HG02938 (cell line): ENCODE results near the gene WEE2.
"Not testable (repeated sequence)": the region's sequence is repeated elsewhere in the genome, so short reads cannot be mapped to it uniquely, and the experiment has no call there.

Source experiments
- ATAC-seq: cut with Tn5 transposase; IDR thresholded peaks from one replicate; pipeline ENCODE4 v1.9.1; 2021; ENCODE audit warnings: mild to moderate bottlenecking, moderate library complexity; ENCODE audit not compliant: unreplicated experiment

WEE2 gene

DNA sequence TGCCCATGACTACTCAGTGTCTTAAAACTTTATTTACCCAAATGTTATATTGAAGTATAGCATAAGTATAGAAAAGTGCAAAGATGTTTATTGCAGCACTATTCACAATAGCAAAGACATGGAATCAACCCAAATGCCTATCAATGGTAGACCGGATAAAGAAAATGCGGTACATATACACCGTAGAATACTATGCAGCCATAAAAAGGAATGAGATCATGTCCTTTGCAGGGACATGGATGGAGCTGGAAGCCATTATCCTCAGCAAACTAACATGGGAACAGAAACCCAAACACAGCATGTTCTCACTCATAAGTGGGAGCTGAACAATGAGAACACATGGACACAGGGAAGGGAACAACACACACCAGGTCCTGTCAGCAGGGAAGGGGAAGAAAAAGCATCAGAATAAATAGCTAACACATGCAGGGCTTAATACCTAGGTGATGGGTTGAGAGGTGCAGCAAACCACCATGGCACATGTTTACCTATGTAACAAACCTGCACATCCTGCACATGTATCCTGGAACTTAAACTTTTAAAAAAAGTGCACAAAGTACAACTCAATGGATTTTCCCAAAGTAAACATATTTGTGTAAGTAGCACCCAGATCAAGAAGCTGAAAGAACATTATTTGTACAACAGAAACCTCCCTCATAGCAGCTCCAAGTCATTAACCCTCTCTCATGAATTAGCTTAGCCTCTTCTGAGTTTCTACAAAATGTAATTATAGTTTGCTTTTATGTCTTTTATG, 18.9 kb upstream of the WEE2 start:
- ATAC-seq = not testable (repeated sequence)

DNA sequence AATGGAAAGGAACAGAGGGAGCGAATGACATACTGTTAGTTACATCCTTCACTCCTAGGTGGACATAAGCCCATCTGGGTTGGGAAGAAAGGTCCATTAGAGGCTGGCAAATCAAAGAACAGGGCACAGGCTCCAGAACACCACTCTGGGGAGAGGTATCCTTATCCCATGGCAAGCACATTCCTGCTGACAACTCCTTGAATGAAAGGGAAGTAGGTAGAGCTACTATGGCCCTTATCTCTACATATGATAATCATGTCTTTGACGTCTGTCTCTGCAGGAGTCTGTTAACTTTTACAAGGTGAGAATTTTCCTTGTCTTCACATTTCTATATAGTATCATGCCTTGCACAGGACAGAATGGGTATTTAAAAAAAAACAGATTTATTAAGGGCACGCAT, 16.6 kb upstream of the WEE2 start:
- ATAC-seq = no peak

DNA sequence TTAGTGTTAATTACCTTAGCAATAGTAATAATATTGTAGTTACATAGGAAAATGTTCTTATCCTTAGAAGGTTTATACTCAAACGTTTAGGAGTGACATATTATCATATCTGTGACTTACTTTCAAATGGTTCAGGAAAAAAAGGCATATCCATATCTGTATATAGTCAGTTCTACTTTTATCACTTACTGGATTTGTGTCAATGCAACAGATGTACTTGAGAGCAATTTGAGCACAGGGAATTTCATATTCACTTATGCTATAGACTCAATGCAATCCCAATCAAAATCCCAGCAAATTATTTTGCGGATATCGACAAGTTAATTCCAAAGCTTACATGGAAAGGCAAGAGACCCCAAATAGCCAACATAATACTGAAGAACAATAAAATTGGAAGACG, 16.2 kb upstream of the WEE2 start:
- ATAC-seq = no peak

DNA sequence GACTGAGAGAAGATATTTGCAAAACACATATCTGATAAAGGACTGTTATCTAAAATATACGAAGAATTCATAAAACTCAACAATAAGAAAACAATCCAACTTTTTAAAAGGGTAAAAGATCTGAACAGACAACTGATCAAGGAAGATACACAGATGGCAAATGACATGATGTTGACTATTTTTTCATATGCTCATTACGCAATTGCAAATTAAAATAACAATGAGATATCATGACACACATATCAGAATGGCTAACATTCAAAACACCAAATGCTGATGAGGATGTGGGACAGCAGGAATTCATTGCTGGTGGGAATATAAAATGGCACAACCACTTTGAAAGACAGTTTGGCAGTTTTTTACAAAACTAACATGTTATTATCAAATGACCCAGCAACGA, 15.1 kb upstream of the WEE2 start:
- no peak for ATAC-seq

DNA sequence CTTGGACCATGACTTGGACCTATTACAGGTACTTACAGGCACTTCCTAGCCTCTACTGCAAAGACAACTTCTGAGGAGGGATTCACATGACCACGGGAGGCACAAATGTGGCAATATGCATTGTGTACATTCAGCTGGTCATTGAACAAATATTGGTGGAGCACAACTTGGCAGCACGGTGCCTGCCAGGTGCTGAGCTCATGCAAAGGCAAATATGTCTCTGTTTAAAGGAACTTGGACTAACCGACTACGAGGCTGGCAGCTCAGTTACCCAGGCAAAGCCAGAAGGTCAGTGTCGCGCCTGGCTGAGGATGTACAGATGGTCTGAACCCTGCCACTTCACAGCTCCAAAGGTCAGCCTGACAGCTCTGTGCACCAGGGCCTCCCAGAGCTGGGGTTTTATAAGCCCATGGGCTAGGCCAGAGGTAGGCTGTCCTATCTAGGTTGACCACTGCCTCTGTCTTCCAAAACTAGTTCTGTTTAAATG, 12.3 kb upstream of the WEE2 start:
- ATAC-seq = no peak

DNA sequence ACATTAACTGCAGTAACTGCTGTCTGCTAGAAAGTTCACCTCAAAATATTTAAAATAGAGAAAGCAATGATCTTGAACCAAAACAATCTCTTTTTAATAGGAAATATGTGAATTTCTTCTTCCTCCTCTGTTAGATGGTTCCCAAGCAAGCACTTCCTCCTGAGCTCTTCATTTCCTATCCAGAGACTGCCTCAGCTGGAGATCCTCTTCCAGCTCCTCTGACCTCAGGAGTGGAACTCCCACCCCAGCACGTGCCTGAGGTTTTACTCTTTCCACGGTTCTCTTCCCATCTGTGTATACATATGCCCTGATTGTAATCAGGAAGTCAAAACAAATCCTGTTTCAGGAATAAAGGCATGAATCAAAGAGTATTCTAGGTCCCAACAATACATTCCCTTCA, 11.8 kb upstream of the WEE2 start:
- ATAC-seq = no peak

DNA sequence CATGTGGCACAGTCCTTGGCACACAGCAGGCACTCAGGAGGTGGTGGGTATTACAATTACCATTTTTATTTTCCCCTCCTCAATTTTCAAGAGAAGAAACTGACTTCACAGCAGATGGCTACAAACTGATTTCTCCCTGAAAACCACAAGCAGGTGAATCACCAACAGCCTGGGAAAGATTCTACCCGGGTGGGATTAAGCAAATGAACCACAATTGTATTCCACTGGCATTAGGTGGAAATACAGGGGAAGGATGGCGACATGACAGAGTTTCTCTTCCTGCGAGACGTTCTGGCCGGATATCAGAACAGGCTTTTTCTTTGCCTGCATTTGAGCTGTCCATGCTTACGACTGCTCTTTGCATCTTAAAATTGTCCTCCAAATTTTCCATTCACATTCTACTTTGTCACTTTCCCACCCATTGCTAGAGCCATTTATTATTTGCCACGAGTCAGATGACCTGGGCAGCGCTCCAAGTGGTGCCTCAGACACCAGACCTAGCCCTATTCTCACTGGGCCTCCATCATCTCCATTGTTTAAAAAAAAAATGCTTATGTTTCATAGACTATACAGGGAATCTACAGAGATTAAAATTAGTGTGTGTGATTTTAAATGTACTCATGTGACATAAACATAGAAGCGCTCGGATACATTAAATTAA, 10.8 kb upstream of the WEE2 start:
- ATAC-seq = no peak

DNA sequence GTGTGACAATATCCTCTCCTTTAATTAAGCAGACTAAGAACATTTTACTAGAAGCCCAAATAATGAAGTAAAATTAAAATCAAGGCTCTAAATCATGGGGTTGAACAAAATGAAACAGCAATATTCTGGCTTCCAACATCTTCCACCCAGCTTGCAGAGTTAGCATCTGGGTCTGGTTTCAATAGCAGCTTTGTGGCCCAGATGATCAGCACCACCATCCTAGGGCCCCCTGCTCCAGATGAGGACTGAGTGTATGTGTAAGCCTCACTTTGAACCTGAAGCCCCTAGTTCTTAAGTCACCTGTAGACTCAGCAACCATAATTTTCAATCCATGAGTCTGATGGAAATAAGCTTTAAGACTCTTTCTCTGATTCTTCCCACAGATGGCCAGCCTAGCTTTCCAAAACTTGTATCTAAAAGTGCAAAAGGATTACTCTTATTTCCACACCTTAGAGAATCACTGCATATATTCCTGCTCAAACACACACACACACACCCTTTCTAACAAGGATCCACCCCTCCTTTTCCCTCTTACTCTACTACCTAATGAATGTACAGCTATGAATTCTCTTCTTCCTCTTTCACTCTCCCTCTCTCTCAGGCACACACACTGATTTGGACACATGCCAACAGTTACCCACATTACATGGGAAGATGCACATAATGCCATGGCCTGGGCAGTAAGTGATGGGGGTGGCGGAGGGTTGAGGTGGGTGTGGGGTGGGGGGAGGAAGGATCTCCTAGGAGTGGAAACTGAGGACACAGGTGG, 9.7 kb upstream of the WEE2 start:
- ATAC-seq = no peak

DNA sequence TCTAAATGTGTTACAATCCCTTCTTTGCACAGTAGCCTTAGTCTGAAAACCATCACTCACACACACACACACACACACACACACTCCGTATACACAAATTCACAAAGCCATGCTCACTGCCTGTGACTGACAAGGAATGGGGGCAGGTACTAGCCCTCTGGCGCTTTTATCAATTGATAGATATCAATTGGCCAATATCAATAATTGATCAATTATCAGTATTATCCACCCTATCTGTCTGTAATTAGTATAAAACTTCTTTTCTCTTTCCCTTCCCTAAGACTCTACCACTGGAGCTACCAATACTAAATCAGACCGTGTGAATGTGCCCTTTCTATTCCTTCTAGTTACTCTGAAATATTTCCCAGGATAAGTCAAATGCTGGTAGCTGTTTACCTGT, 8.3 kb upstream of the WEE2 start:
- no peak for ATAC-seq

DNA sequence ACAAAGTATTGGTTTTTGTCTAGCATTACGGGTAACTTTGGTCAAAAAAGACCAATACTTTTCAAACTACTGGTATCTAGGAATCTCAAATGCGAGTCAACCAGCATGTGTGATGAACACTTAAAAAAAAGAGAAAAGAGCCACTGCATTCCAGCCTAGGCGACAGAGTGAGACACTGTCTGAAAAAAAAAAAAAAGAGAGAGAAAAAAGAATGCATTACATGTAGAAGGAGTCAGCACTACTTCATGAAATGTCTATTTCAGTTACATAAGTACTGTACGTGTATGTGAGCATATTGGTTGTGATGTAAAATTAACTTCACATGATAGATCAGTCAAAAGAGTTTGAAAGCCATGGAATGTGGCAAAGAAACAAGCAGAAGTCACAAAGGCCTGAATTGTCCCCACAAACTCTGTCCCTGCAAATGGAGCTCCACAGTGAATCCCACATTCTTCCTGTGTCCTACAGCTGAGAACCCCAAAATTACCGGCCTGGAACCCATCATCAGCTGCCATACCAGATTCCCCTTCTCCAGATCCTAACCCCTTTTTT, 7.8 kb upstream of the WEE2 start:
- no peak for ATAC-seq

DNA sequence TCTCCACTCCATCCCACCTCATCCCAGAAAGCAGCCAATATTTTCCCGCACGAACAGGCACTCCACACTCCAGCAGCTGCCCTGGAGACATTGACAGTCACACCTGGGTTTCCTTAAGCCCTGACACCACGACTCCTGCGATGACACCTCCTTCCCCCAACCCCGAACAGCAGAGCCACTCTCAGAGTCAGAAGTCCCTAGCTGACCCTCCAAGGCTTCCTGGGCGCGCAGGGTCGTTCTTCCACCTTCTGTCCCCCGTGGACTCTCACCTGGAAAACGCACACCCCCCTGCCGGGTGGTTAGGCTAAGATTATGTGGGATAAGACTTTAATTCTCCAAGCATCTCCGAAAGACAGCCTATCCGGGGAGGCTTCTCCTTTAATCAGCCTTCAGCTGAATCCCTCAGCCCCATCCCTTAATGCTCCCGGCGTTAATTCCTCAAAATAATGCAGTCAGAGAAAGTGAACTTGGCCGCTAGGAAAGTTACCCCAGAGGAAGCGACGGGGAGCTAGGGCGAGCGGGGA, 7.2 kb upstream of the WEE2 start:
- ATAC-seq = no peak

DNA sequence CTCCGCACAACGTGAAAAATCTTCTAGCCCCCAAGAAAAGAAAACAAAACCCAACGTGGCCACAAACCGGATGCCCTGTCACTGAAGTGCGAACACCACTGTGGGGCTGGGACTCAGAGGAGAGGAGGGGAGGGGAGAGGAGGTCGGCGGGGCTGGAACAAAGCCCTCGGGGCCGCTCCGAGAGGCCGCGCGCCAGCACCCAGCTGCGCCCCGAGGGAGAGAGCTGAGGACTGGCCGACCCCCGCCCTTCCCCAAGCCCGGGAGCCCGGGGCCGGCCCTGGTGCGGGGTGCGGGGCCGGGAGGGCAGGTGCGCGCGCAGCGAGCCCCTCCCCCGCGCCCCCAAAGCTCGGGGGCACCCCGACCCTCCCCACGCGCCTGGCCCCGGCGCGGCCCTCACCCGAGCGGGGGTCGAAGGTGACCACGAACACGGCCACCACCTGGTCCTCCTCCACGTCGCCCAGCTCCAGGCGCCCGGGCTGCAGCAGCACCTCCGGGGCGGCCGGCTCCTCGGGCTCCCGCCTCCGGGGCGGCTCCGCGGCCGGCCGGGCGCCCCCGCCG, 6.6 kb upstream of the WEE2 start:
- peak; percentile 81 for ATAC-seq

DNA sequence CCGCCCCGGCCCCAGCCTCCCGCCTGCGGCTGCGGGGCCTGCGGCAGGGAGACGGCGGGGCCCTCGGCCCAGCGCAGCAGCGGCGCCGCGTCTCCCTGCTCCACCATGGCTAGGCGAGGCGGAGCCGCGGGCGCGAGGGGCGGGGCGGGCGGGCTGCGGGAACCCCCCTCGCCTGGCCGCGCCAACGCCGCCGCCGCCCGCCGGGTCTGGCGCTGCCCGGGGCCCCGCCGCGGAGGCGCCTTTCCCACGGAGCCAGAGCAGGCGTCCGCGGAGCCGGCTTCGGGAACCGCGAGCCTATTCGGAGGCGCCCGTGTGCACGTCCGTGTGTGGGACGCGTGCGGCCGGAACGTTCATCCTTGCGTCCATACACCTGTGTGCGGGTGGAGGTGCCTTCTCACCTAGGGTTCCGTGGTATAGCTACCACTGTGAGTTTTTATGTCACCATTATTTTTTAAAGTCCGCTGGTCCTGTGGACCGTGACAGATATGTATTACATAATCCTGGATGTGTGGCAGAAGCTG, 6.0 kb upstream of the WEE2 start, which contains the start of gene DENND11:
Gene DENND11, minus strand, starts transcription at position 120 of the 521 bp plus-strand sequence. Its CDS starts 13 bp downstream, at position 107.
- peak; percentile 63 for ATAC-seq

DNA sequence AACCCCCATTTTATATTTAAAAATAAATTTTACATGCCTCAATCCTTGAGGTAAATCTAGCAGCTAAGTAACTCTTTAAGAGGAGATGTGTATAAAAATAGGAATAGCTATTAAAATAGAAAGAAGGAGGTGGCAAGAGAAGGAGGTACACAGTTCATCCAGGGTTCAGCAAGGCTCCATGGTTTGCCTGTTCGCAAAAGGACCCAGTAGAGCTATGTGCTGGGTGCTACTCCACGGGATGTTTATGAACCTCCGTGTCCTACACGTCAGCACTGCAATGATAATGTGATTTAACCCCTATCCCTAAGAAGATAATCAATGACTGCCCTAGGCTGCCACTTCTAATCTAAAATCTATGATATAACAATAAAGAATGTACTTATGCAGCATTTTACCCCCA, 5.3 kb upstream of the WEE2 start:
- no peak for ATAC-seq

DNA sequence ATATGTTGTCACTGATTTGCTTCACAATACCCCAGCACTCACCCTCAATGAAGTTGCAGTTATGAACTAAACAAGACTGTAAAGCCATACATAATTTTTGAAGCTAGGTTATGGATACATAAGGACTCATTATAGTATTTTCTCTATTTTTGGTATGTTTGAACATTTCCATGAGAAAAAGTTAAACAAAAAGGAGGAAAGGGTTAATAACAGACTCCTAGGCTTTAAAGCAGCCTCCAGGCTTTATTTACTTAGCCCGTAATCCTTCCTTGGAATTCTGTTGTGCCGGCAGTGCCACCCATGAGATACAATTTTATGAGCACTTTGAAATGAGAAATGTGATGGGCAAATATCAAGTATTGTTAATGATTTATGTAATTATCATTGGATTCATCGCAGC, 4.0 kb upstream of the WEE2 start:
- no peak for ATAC-seq

DNA sequence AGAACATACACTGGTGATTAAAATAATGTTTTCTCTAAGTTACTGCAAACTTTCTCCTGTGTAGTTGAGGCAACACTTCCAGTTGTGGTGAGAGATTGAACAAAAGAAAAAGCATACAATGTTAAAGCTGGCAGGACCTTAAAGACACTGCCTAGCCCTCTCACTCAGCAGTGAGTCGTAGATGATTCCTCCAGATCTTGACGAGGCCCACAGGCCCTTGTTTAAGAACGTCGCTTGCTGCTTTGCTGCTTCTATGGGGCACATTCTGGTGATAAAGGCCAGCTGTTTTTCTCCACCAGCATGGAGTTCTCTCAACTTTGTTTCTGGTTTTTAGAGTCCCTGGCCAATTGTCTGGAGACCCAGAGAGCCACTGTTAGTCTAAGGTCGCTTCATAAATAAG, 3.4 kb upstream of the WEE2 start:
- no peak for ATAC-seq

DNA sequence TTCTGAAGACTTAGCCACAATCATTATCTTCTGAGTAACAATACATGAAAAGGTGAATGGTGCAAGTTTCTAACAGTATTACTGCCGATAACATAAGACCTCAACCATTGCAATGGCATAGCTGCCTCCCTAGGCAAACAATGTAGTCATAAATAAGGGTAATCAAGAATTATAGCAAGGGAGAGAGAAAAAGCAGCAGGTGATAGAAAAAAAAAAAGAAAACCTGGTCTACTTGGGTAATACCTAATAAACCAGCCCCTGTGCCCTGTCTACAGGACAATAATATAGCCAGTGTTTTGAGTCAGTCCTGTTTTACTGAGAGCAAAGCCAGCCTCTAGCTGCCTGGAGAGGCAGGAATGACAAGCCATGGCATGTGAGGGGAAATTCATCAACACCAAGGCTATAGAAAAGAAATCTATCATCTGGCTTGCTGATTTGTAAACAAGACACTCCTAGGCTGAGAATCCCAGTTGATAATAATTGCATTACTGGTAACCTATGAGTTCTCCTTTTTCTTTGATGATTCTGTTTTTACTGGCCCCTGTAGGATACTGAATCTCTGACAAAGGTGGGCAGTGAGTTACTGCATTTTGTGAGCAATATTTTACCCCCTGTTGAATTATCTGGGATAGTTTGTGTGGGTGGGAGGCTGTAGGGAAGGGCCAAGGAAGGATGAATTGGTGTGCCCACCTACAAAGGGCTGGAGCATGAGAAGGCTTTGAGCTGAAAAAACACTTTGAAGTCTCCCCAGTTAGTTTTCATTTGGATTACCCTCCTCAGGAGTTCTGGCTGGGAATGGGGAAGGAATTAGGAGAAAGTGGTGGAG, 1.7 kb upstream of the WEE2 start:
- ATAC-seq = no peak

DNA sequence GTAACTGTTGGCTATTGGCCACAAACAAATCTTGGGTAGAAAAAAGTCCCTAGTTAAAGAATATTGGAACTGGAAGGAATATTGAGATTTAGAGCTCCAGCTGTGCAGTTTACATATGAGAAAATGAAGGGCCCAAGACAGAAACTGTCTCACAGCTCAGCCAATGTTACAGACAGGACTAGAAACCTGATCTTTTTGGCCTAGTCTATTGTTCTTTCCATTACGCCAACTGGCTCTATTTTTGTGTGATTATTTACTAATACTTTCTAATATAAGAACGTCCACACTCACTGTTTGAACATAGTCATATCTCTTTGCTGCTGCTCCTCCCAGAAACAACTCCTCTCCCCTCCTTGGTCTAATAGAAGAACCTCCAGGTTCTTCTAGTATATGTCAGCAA, 1.2 kb downstream of the WEE2 start:
- ATAC-seq = no peak

DNA sequence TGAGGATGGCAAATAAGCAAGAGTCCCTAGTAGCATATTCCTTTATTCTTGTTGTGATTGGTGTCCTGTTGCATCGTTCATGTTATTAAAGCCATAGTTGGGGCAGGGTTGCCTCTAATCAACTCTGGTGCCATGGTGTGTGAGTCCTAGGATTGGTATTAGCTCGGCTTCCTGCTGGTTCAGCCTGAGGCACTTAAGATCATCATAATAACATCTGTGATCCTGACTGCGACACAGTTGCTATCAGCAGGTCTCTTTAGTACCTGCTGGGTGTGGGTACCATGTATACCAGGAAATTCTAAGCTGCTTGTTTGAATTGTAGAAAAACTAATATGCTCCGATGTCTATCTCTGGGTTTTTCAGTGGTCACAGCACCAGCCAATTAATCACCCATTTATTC, 1.6 kb downstream of the WEE2 start:
- no peak for ATAC-seq

DNA sequence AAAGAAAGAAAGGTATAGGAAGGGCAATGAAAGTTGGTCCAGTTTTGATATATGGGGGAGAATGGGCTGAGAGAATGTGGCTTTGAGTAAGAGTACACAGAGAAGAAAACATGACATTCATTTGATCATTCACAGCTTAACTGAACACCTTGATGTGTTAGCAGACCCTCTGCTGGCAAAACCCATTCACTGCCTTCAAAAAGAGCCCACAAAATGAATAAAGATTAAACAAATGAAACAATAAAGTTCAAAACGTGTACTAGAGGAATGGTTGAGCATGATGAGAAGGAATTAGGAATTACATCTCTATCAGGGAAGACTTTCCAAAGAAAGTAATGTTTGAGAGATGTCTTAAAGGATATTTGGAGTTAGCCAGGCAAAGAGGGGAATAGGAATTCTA, 2.1 kb downstream of the WEE2 start:
- ATAC-seq = no peak
